GM12875 (cell line): ENCODE measurements around the gene PRR29.
A peak's percentile ranks its signal among the peaks of the same experiment; 100 is the strongest.

Experiments used
- H3K4me3 ChIP-seq: one replicate; pipeline ENCODE4 v1.5.1; 2011; ENCODE audit warnings: low read depth, low read length, control low read depth
- TF ChIP-seq, protein P1 (sequence below): IDR thresholded peaks from 2 replicates; pipeline ENCODE4 v1.5.1; 2011; ENCODE audit warnings: low read depth, mild to moderate bottlenecking, control low read depth, inconsistent platforms, low read length, moderate library complexity, borderline replicate concordance; ENCODE audit not compliant: insufficient read depth

Gene PRR29

GRCh38 chr17:64017381-64017980, 19.3 kb downstream of the PRR29 start:
- TF ChIP-seq, protein P1, sequence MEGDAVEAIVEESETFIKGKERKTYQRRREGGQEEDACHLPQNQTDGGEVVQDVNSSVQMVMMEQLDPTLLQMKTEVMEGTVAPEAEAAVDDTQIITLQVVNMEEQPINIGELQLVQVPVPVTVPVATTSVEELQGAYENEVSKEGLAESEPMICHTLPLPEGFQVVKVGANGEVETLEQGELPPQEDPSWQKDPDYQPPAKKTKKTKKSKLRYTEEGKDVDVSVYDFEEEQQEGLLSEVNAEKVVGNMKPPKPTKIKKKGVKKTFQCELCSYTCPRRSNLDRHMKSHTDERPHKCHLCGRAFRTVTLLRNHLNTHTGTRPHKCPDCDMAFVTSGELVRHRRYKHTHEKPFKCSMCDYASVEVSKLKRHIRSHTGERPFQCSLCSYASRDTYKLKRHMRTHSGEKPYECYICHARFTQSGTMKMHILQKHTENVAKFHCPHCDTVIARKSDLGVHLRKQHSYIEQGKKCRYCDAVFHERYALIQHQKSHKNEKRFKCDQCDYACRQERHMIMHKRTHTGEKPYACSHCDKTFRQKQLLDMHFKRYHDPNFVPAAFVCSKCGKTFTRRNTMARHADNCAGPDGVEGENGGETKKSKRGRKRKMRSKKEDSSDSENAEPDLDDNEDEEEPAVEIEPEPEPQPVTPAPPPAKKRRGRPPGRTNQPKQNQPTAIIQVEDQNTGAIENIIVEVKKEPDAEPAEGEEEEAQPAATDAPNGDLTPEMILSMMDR = 0 out of 2 replicates have a peak, but pooled peaks have one; percentile 3
- no peak overlapping the region for H3K4me3 ChIP-seq

DNA sequence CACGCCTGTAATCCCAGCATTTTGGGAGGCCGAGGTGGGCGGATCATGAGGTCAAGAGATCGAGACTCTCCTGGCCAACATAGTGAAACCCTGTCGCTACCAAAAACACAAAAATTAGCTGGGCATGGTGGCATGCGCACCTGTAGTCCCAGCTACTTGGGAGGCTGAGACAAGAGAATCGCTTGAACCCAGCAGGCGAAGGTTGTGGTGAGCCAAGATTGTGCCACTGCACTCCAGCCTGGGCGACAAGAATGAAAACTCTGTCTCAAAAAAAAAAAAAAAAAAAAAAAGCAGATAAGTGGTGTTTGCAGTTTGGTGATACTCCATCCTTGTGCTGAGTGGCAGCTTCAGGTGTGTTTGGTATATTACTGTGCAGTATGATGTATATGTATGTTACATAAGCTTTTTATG, 21.4 kb downstream of the PRR29 start:
- H3K4me3 ChIP-seq = peak overlapping the region; percentile 52

DNA sequence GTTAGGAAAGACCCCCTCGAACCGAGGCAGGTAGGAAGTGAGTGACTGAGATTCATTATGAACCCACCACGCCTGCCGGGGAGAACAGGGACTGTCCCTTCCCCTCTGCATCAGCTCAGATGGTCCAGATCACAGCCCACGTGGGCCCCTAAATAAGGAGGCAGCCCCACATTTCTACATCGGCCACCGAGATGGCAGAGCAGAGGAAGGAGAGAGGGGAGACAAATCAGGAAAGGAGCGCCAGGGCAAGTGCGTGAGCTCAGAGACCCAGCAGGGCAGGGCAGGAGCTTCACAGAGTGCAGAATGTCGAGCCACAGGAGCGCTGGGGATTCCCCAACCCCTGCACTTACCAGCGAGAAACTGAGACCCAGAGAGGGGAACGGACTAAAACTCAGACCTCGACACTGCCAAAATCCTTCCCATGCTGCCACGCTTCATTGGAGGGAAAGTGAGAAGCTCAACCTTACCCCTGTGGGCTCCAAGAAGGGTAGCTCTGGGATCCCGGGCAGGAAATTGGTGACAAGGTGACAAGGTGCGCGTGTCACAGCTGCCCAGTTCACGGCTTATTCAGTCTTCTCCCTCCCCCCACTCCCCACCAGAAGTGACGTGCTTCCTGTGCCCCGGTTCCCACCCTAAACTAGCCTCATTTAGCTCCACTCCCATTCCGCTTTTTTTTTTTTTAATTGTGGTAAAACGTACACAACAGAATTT, 22.1 kb downstream of the PRR29 start, which contains the start of gene ICAM2:
TSS of gene ICAM2 (minus strand) at position 578 of the 711 bp plus-strand sequence. CDS start 13,942 bp downstream, outside the sequence.
- H3K4me3 ChIP-seq = peak within 1 kb of the TSS; percentile 52
- TF ChIP-seq, protein P1 = peak; percentile 17; the same call in 1 of the 2 replicates

- TF ChIP-seq, protein P1 = no peak
- no peak overlapping the region for H3K4me3 ChIP-seq
Observed at GRCh38 chr17:64022611-64023063, 24.5 kb downstream of the PRR29 start.

GRCh38 chr17:64024215-64024654, 26.1 kb downstream of the PRR29 start:
- TF ChIP-seq, protein P1 = no peak
- H3K4me3 ChIP-seq = no peak overlapping the region

DNA sequence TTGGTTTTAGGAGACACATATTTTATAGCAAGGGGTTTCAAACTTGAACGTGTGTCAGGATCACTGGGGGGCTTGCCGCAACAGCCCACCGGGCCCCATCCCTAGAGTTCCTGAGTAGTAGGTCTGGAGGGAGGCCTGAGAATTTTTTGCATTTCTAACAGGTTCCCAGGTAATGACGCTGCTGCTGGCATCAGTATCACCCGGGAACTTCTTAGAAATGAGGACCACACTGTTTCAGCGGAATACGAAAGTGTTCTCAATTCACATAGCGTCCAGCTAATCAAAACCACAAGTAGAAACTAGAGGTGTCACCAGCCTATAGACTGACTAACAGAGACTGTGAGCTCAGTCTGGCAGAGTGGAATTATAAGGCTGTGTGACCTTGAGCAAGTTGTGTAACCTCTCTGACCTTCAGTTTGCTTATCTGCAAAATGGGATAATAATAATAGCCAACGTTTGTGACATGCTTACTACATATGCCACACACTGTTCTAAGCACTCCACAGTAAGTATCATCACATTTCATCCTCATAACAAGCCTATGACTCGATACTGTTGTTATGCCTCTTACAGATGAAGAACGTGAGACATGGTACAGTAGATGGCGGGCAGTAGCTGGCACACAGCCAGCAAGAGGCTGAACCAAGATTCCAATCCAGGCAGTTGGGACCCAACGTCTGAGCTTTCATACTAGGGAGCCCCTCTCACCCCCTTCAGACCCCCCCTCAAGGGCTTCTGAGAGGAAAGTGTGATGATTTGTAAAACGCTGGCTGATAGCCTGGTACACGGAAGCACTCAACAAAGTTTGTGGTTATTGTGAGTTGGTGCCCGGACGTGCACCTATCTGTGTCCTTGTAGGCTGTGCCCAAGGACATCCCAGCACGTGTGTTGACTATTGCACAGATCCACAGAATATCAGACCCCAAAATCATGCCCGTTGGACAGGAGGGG, 26.9 kb downstream of the PRR29 start:
- no peak overlapping the region for H3K4me3 ChIP-seq
- TF ChIP-seq, protein P1 = no peak

GRCh38 chr17:64025732-64026294, 27.7 kb downstream of the PRR29 start:
- TF ChIP-seq, protein P1 = peak; percentile 96

More at GRCh38 chr17:64025732-64026294, 27.7 kb downstream of the PRR29 start:
- no peak overlapping the region for H3K4me3 ChIP-seq
